Neural crest cell (in vitro differentiated cells): ENCODE data around the gene TMEM38B. TPM values are rescaled to one million over a fixed set of nuclear protein-coding genes. Genes with fewer than 3 reads are reported as not detected.
A peak's percentile ranks its signal among the peaks of the same experiment; 100 is the strongest.

ENCODE experiments used
- DNase-seq: peaks from one replicate; pipeline ENCODE4 v3.0.0; 2021; ENCODE audit warnings: low read depth, mixed read lengths, low spot score
- H3K27ac Mint-ChIP-seq: one replicate; pipeline ENCODE4 v1.8.0; 2021; ENCODE audit warnings: mild to moderate bottlenecking, mixed read lengths; ENCODE audit not compliant: unreplicated experiment
- H3K27me3 Mint-ChIP-seq: 2 replicates; pipeline ENCODE4 v1.8.0; 2021; ENCODE audit warnings: low read depth, mild to moderate bottlenecking, mixed read lengths
- H3K36me3 Mint-ChIP-seq: 2 replicates; pipeline ENCODE4 v1.8.0; 2021; ENCODE audit warnings: low read depth, mild to moderate bottlenecking, mixed read lengths
- H3K4me1 Mint-ChIP-seq: 2 replicates; pipeline ENCODE4 v1.8.0; 2021; ENCODE audit warnings: mixed read lengths
- H3K4me3 Mint-ChIP-seq: one replicate; pipeline ENCODE4 v1.8.0; 2021; ENCODE audit warnings: mild to moderate bottlenecking, mixed read lengths
- H3K9me3 Mint-ChIP-seq: 2 replicates; pipeline ENCODE4 v1.8.0; 2021; ENCODE audit warnings: mixed read lengths
- total RNA-seq: library from RNA; stranded (reverse); gene quantifications from 2 replicates; pipeline ENCODE4 v1.2.1, GENCODE V29; 2021
- TF ChIP-seq, protein P1 (sequence below): fragments of 200-600 bp; sonication (generic); conservative IDR thresholded peaks from 2 replicates; pipeline ENCODE4 v1.5.0; 2021; ENCODE audit warnings: antibody characterized with exemption, mild to moderate bottlenecking

TMEM38B gene
- total RNA-seq, 1 donor from 2014 or later = 34.1 TPM

DNA sequence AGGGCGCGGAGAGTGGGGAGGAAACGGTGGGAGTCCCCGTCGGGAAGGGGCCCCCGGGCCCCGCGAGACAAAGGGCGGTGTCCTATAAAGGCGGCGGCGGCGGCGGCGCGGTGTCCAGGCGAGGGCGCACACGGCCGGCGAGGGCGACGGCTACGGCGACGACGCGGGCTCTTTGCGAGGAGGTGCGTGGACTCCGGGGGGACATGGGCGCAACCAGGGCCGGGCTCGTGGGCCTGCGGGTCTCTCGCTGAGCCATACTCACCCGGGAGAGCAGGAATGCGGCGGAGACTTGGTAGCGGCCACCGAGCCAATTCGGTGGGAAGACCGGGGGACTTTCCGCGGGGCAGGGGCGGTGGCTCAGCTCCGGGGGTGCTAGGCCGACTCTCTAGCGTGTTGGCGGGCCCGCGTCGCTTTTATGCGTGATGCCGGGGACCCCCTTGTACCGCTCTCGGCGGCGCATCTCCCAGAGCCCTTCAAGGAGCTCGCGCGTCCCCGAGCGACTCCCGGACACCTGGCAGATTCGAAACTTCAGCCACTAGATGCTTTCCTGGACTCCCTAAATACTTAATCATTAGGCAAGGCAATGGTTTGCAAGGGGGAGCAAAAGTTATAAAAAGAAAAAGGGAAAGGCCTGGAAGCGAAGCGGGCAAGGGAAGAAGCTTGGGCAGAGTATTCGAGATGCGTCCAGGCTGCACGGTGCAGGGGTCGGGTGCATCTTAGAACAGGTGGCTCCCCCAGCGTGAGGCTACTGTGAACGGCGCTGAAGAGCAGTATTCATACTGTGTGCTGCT is 38.0 kb upstream of the TMEM38B start:
- no peak overlapping the region for H3K27ac Mint-ChIP-seq
- H3K4me1 Mint-ChIP-seq = peaks cover 26% of the 10 kb centered on the region
- peaks cover 5% of the 10 kb centered on the region for H3K36me3 Mint-ChIP-seq
- H3K4me3 Mint-ChIP-seq = peak overlapping the region; percentile 88
- peaks cover 16% of the 10 kb centered on the region for H3K27me3 Mint-ChIP-seq
- no peaks in the 10 kb centered on the region for H3K9me3 Mint-ChIP-seq
- TF ChIP-seq, protein P1, sequence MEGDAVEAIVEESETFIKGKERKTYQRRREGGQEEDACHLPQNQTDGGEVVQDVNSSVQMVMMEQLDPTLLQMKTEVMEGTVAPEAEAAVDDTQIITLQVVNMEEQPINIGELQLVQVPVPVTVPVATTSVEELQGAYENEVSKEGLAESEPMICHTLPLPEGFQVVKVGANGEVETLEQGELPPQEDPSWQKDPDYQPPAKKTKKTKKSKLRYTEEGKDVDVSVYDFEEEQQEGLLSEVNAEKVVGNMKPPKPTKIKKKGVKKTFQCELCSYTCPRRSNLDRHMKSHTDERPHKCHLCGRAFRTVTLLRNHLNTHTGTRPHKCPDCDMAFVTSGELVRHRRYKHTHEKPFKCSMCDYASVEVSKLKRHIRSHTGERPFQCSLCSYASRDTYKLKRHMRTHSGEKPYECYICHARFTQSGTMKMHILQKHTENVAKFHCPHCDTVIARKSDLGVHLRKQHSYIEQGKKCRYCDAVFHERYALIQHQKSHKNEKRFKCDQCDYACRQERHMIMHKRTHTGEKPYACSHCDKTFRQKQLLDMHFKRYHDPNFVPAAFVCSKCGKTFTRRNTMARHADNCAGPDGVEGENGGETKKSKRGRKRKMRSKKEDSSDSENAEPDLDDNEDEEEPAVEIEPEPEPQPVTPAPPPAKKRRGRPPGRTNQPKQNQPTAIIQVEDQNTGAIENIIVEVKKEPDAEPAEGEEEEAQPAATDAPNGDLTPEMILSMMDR = peak; percentile 40
- peak; percentile 50 for DNase-seq

DNA sequence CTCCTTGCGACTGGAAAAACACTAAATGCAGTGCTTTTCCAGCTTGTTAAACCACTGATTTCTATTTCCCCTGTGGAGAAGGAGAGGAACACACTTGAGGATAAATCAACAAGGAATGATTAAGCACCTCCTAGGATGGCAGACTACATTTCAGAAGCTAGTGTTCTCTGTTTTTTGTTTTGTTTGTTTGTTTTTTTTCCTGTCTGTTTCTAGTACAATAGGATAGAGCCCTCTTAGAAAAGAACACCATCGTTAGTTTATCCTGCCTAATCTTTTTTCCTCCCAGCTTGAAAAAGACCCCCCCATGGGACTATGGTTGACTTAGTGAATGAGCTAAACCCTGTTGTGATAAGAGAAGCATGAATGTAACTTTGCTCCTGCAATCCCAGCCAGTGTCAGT is 36.0 kb upstream of the TMEM38B start:
- H3K27ac Mint-ChIP-seq = no peak overlapping the region
- no peak for DNase-seq
- H3K4me3 Mint-ChIP-seq = peak overlapping the region; percentile 57
- peaks cover 5% of the 10 kb centered on the region for H3K36me3 Mint-ChIP-seq
- no peaks in the 10 kb centered on the region for H3K9me3 Mint-ChIP-seq
- H3K4me1 Mint-ChIP-seq = peaks cover 26% of the 10 kb centered on the region
- peaks cover 16% of the 10 kb centered on the region for H3K27me3 Mint-ChIP-seq
- TF ChIP-seq, protein P1 = no peak

DNA sequence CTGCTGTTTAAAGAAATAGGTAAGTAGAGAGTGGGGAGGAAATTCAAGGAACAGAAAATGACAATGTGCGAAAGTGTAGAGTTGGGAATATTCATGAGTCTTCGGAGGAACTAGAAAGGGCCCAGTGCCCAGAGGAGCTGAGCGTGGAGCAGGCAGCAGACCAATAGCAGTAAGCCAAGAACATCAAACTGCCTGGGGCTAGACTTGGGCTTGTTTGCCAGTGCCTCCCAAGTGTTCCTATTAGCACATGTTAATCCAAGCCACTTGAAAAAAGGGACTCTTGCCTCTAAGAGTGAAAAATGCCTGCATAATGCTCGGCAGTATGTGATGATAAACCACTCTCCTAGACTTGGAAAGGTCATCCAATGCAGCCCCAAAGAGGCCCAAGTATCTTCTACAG is 33.3 kb upstream of the TMEM38B start:
- DNase-seq = no peak
- Mint-ChIP-seq H3K4me3 (no peak overlapping the region), H3K27ac (no peak overlapping the region), H3K36me3 (peaks cover 5% of the 10 kb centered on the region), H3K9me3 (no peaks in the 10 kb centered on the region), H3K27me3 (peaks cover 10% of the 10 kb centered on the region), H3K4me1 (peaks cover 35% of the 10 kb centered on the region)
- TF ChIP-seq, protein P1 = no peak

DNA sequence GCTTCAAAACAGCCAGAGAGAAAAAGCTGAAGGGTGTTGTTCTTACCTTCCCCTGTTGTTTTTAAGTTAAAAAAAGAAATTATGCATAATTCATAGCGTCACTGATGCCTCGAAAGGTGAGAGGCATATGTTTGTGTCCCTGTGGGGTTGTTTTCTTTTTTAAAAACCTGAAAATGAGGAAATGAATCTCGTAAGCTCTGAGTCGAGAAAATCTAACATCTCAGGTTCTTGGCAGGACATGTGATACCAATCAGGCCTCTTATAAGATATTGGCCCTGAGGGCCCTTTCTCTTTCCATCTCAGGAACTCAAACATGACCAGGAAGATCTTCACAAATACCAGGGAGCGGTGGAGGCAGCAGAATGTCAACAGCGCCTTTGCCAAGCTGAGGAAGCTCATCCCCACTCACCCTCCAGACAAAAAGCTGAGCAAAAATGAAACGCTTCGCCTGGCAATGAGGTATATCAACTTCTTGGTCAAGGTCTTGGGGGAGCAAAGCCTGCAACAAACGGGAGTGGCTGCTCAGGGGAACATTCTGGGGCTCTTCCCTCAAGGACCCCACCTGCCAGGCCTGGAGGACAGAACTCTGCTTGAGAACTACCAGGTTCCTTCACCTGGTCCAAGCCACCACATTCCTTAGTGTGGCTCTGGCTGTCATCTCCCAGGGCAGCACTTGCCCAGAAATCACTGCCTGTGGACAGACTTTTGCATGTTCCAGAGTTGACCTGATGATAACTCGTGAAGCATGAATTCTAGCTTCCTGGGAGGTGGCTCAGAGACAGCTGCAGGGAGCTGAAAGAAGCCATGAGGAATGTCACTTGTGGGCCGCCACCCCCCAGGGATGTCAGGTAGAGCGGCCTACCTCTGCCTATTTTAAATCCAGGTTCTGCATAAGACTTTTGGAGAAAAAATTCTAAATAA is 31.9 kb upstream of the TMEM38B start, which contains the start of gene TAL2:
TAL2 (plus strand) TSS at position 274 of the 921 bp plus-strand sequence; CDS start at position 314, 40 bp downstream.
- Mint-ChIP-seq H3K4me3 (peak within 1 kb of the TSS; percentile 21), H3K9me3 (no peaks in the 10 kb centered on the region), H3K36me3 (peaks cover 5% of the 10 kb centered on the region), H3K27ac (no peak within 1 kb of the TSS), H3K4me1 (peaks cover 30% of the 10 kb centered on the region), H3K27me3 (peaks cover 2% of the 10 kb centered on the region)
- TF ChIP-seq, protein P1 = no peak
- DNase-seq = no peak

DNA sequence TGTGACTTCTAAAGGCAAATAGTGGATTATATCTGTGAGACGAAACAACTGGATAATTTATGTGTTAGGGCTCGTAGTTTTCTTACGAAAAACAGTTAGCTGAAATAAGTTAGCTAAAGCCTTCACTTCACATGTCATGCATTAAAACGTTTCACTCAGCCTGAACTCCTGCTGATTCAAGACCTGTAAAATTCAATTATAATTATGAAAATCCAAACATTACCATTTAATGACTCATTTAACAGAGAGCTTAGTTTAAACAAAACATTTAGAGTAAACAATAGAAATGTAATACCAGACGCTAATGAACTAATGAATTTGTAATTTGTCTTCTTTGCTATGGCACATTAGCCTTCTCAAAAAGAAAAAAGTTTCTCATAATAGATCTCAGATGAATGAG is 30.4 kb upstream of the TMEM38B start:
- peaks cover 29% of the 10 kb centered on the region for H3K4me1 Mint-ChIP-seq
- H3K36me3 Mint-ChIP-seq = peaks cover 5% of the 10 kb centered on the region
- H3K27me3 Mint-ChIP-seq = no peaks in the 10 kb centered on the region
- TF ChIP-seq, protein P1 = no peak
- H3K4me3 Mint-ChIP-seq = no peak overlapping the region
- H3K9me3 Mint-ChIP-seq = no peaks in the 10 kb centered on the region
- no peak overlapping the region for H3K27ac Mint-ChIP-seq
- DNase-seq = no peak
